Activated naive CD4-positive, alpha-beta T cell treated with anti-CD3 and anti-CD28 coated beads, Interleukin-2, amount 10 ng/mL, durations not matched to agents 5 hours and 36 hours (primary cell): Measurements from ENCODE around the gene LRRC3B. TPM values are rescaled to one million over a fixed set of nuclear protein-coding genes. Genes with fewer than 3 reads are reported as not detected.

Experiments used
- total RNA-seq, 2 experiments: library from RNA; stranded (reverse); gene quantifications; one replicate each; pipeline ENCODE4 v1.2.3, GENCODE V29; 2021

LRRC3B gene
- not detected for total RNA-seq

GRCh38 chr3:26622621-26623418 is at the start of gene LRRC3B:
Gene LRRC3B, plus strand, starts transcription at chr3:26622772. Its CDS starts 86,901 bp downstream, at chr3:26709673.

